Thymus (tissue), 11 donors: Measurements from ENCODE around the gene EIF2S2. TPM values are rescaled to one million over a fixed set of nuclear protein-coding genes. Genes with fewer than 3 reads are reported as not detected.

Source experiments
- DNase-seq, 9 donors: peaks; one replicate each; pipeline ENCODE4 v3.0.0-alpha.2; 2013; ENCODE audit warnings: low spot score in 9 of 9, low read depth in 6 of 9, missing footprints in 1 of 9
- H3K27ac ChIP-seq, 2 donors: one replicate each; pipeline ENCODE4 v1.5.1; 2013; ENCODE audit warnings: control low read depth in 1 of 2, low read depth in 1 of 2, low read length in 1 of 2, mild to moderate bottlenecking in 1 of 2, moderate library complexity in 1 of 2
- H3K27me3 ChIP-seq, 2 donors: one replicate each; pipeline ENCODE4 v1.5.1; 2013; ENCODE audit warnings: low read length in 1 of 2; ENCODE audit not compliant: control insufficient read depth in 2 of 2, insufficient read depth in 1 of 2
- H3K36me3 ChIP-seq, 2 donors: one replicate each; pipeline ENCODE4 v1.5.1; 2013; ENCODE audit warnings: low read length in 1 of 2, mild to moderate bottlenecking in 1 of 2, moderate library complexity in 1 of 2; ENCODE audit not compliant: control insufficient read depth in 2 of 2, insufficient read depth in 2 of 2
- H3K4me1 ChIP-seq, 2 donors: one replicate each; pipeline ENCODE4 v1.5.1; 2013; ENCODE audit warnings: low read length in 2 of 2; ENCODE audit not compliant: control insufficient read depth in 2 of 2, insufficient read depth in 2 of 2
- H3K4me3 ChIP-seq, 2 donors: one replicate each; pipeline ENCODE4 v1.5.1; 2013; ENCODE audit warnings: low read length in 2 of 2, control low read depth in 1 of 2, mild to moderate bottlenecking in 1 of 2
- H3K9me3 ChIP-seq, 2 donors: one replicate each; pipeline ENCODE4 v1.5.1; 2013; ENCODE audit warnings: low read length in 1 of 2, mild to moderate bottlenecking in 1 of 2; ENCODE audit not compliant: control insufficient read depth in 2 of 2, insufficient read depth in 1 of 2
- WGBS: extraction: QIAGEN DNeasy Blood & Tissue Kit; methylation state at CpG from one replicate; pipeline ENCODE4 v1.1.7; 2013; 5-methylcytosine and 5-hydroxymethylcytosine counted together
- polyA plus RNA-seq: library from polyadenylated mRNA; stranded (reverse); fragments of 200-250 nt; gene quantifications from one replicate; pipeline ENCODE4 v1.2.3, GENCODE V29; 2013
- total RNA-seq: library from RNA; stranded (reverse); fragments of 120-200 nt; gene quantifications from one replicate; pipeline ENCODE4 v1.2.4, GENCODE V29; 2013
- donor health status: healthy.

The EIF2S2 gene
- total and polyA plus RNA-seq, 2 donors, result 48.4 to 78.1 TPM

GRCh38 chr20:34127792-34128191 is 15.7 kb upstream of the EIF2S2 start:
- DNase-seq, result no peak
- no peaks in the 10 kb centered on the region for H3K36me3 ChIP-seq
- peaks cover 0 to 3% of the 10 kb centered on the region in 2 donors for H3K4me1 ChIP-seq
- no peak overlapping the region for H3K4me3 ChIP-seq
- H3K27ac ChIP-seq, result no peak overlapping the region
- WGBS, result 94% methylated on average over 10 of the region's 10 CpGs
- H3K27me3 ChIP-seq, result no peaks in the 10 kb centered on the region
- H3K9me3 ChIP-seq, result no peaks in the 10 kb centered on the region

GRCh38 chr20:34124469-34125249 is 12.6 kb upstream of the EIF2S2 start:
- DNase-seq, result no peak
- no peak overlapping the region for H3K4me3 ChIP-seq
- H3K4me1 ChIP-seq, result peaks cover 0 to 3% of the 10 kb centered on the region in 2 donors
- no peaks in the 10 kb centered on the region for H3K27me3 ChIP-seq
- WGBS, result 84% methylated on average over 2 of the region's 2 CpGs
- H3K27ac ChIP-seq, result no peak overlapping the region
- H3K9me3 ChIP-seq, result no peaks in the 10 kb centered on the region
- H3K36me3 ChIP-seq, result no peaks in the 10 kb centered on the region

GRCh38 chr20:34123309-34123708 is 11.3 kb upstream of the EIF2S2 start:
- no peak for DNase-seq
- H3K9me3 ChIP-seq, result no peaks in the 10 kb centered on the region
- H3K4me1 ChIP-seq, result no peaks in the 10 kb centered on the region
- H3K27ac ChIP-seq, result no peak overlapping the region
- H3K4me3 ChIP-seq, result no peak overlapping the region
- H3K36me3 ChIP-seq, result no peaks in the 10 kb centered on the region
- no peaks in the 10 kb centered on the region for H3K27me3 ChIP-seq

- Histone ChIP-seq H3K4me1 (no peaks in the 10 kb centered on the region), H3K27ac (no peak overlapping the region), H3K36me3 (no peaks in the 10 kb centered on the region), H3K27me3 (no peaks in the 10 kb centered on the region), H3K4me3 (no peak overlapping the region), H3K9me3 (no peaks in the 10 kb centered on the region)
- DNase-seq, result no peak
- WGBS, result 97% methylated on average over 43 of the region's 43 CpGs
Measured at GRCh38 chr20:34122274-34122980, 10.4 kb upstream of the EIF2S2 start.

GRCh38 chr20:34120213-34120612 is 8.2 kb upstream of the EIF2S2 start:
- Histone ChIP-seq H3K9me3 (no peaks in the 10 kb centered on the region), H3K4me3 (no peak overlapping the region), H3K27ac (no peak overlapping the region), H3K27me3 (no peaks in the 10 kb centered on the region), H3K36me3 (no peaks in the 10 kb centered on the region), H3K4me1 (no peaks in the 10 kb centered on the region)
- DNase-seq, result no peak
- WGBS, result 94% methylated on average over 2 of the region's 2 CpGs

GRCh38 chr20:34115232-34115631 is 3.2 kb upstream of the EIF2S2 start:
- DNase-seq, result no peak
- H3K27ac ChIP-seq, result no peak overlapping the region

GRCh38 chr20:34114809-34115208 is 2.8 kb upstream of the EIF2S2 start:
- Histone ChIP-seq H3K9me3 (no peaks in the 10 kb centered on the region), H3K36me3 (peaks cover 0 to 4% of the 10 kb centered on the region in 2 donors), H3K27me3 (no peaks in the 10 kb centered on the region), H3K4me3 (no peak overlapping the region), H3K4me1 (peaks cover 10 to 16% of the 10 kb centered on the region in 2 donors), H3K27ac (no peak overlapping the region)
- no peak for DNase-seq
- WGBS, result 96% methylated on average over 4 of the region's 4 CpGs

More at GRCh38 chr20:34115232-34115631, 3.2 kb upstream of the EIF2S2 start:
- Histone ChIP-seq H3K27me3 (no peaks in the 10 kb centered on the region), H3K36me3 (peaks cover 0 to 1% of the 10 kb centered on the region in 2 donors), H3K4me1 (peaks cover 8 to 12% of the 10 kb centered on the region in 2 donors), H3K9me3 (no peaks in the 10 kb centered on the region), H3K4me3 (no peak overlapping the region)

GRCh38 chr20:34112600-34113101 is 608 bp upstream of the EIF2S2 start:
- Histone ChIP-seq H3K27me3 (no peaks in the 10 kb centered on the region), H3K36me3 (peaks cover 6 to 18% of the 10 kb centered on the region in 2 donors), H3K27ac (peak overlapping the region; percentile 96 to 98), H3K4me1 (peaks cover 10 to 17% of the 10 kb centered on the region in 2 donors), H3K9me3 (no peaks in the 10 kb centered on the region), H3K4me3 (peak overlapping the region; percentile 83 to 86)
- WGBS, result 2% methylated on average over 18 of the region's 18 CpGs
- DNase-seq, result no peak
